GM19438 (cell line): ENCODE data around the gene MLIP.
"Not testable (repeated sequence)": the region's sequence is repeated elsewhere in the genome, so short reads cannot be mapped to it uniquely, and the experiment has no call there.

ENCODE experiments used
- ATAC-seq: cut with Tn5 transposase; IDR thresholded peaks from one replicate; pipeline ENCODE4 v1.9.1; 2021; ENCODE audit warnings: low read depth; ENCODE audit not compliant: unreplicated experiment

MLIP gene

DNA sequence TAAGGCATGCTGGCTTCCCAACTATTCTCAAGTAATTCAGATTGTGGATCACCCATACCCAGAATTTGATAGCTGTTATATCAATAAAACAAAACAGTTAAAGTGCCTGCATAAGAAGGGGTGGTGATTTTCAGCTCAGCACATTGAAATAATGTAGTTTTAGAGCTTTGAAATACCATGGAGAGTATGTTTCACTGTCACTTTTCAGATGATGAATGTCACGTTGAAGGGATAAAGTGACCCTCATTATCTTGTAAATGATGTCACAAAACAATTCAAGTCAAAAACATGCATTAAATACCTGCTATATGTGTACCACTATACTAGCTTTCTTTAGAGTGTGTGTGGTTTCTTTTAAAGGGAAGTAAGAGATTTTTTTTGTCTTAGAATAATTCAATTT, 27.6 kb downstream of the MLIP start:
- ATAC-seq, result no peak

DNA sequence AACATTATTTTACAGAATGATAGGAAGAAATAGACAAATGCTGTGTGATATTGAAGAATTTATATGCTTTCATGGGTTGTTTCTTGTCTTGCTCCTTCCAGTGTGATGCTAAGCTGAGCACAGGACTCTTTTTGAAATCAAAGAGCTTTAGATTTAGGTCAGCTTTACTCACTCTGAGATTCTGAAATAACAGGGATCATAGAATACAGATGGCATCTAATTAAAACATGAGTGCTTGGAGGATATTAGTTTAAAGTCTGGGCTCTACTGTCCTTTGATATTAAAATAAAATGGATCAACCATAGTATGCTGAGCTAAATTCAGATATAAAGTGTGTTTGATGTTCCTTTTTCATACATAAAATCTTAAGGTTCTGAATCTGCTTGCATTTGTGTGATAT, 29.6 kb downstream of the MLIP start:
- ATAC-seq, result no peak

DNA sequence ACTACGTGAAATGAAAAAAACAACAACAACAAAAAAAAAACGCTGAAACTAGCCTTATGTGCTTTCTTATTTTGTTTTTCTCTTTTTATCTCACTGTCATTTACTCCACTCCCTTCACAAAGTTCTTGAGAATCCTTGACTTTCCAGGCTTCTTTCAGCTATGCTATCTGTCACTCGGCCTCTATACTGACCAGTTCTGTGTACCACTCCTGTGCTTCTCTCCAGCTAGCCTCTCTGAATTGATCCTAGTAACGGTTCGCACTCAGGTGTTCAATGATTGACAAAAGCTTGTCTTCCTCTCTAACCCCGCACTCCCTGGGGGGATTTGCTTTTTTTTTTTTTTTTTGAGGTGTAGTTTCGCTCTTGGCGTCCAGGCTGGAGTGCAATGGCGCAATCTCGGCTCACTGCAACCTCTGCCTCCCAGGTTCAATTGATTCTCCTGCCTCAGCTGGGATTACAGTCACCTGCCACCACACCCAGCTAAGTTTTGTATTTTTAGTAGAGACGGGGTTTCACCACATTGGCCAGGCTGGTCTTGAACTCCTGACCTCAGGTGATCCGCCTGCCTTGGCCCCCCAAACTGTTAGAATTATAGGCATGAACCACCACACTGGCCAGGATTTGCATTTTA, 31.8 kb downstream of the MLIP start:
- ATAC-seq, result no peak

DNA sequence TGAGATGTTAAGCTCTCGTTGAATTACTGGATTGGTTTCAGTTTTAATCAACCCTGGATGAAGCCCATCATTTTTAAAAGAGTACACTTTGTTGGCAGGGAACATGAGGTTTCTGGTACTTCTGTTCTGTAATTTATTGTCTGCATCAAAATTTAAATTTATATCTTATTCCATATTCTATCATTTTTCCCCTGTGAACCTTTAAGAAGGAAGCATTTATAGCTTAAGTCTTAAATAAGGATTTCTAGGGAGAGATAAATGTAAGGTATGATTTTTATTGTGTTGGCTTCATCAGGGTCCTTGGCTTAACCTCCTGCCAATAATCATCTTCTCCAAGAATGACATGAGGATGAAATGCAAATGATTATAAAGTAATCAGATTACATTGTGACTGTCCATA, 40.6 kb downstream of the MLIP start:
- ATAC-seq, result no peak

DNA sequence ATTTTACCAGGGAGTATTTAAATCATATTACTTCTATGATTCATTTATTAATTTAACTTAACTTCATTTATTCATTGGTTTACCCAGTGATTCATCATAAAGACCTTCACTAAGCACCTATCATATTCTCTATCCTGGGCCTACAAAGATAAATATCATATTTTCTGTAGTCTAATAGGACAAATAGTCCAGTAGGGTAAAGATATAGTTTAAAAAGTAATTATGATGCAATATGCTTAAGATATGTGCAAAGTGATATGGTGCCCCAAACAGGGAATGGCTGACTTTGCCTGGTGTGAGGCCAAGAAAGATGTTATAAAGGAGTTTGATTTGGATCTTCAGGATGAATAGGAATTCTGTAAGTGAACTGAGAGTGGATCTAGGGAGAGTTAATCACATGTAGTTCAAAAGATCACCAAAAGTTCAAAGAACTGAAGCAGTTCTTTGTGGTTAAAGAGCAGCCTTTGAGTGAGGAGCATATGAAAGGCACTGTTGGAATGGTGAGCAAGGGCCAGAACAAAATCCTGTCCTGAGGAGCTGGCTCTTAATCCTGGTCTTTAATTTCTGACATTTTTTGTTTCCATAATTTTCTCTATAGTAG, 45.5 kb downstream of the MLIP start:
- no peak for ATAC-seq

DNA sequence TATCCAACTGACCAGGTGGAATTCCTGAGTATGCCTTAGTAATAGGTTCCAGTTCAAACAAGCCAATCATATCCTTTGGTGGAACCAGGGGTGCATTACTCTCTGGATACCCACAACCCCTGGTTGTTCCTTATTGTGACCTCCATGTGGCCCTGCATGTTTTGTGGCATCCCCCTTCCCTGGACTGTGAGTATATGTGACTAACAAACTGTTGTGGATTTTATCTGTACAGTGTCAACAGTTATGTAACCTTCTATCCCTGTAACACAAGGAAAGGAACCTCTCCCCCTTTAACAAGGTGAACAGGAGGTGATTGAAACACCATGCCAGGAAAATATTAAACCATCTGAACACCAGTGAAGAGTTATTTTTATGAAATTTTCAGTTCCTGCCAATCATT, 46.2 kb downstream of the MLIP start:
- ATAC-seq, result no peak

DNA sequence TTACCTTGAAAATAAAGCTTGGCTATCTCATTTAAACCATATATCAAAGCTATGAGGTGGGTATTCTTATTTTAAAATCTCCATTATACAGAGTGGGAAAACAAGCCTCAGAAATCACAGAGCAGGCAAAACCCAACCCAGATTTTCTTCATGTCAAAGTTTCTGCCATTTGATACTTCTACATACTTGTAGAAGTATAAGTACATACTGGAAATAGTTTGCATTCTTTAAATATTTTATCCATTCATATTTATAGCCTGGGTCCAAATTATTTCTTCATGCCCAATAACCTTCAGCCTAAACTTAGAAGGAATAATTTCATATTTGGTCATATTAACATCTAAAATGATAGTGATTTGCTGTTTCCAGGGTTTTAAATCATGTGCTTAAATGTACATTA, 61.8 kb downstream of the MLIP start:
- no peak for ATAC-seq

DNA sequence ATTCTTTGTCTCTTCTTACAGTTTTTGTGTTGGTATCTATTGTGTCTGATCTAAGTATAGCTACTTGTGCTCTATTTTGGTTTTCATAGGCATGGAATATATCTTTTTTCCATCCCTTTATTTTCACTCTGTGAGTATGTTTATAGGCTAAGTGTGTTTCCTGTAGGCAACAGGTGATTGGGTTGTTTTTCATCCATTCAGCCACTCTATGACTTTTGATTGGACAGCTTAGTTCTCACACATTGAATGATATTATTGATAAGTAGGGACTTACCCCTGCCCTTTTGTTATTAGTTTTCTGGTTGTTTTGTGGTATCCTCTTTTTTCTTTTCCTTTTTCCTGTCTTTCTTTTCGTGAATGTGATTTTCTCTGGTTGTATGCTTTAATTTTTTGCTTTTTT, 67.9 kb downstream of the MLIP start:
- no peak for ATAC-seq

DNA sequence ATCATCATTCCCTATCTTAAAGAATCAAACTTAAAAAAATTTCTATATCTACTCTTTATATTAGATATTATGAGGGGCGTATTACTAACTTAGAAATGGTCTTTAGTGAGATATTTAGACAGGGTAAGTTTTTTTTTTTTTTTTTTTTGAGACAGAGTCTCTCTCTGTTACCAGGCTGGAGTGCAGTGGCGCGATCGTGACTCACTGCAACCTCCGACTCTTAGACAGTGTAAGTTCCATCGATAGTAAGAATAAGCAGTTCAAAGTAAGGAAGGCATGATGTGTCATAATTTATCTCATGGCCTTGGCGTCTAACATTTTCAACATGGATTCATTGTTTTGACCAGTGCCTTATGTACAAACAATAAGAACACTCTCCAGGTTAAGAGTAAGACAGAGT, 72.4 kb downstream of the MLIP start:
- no peak for ATAC-seq

DNA sequence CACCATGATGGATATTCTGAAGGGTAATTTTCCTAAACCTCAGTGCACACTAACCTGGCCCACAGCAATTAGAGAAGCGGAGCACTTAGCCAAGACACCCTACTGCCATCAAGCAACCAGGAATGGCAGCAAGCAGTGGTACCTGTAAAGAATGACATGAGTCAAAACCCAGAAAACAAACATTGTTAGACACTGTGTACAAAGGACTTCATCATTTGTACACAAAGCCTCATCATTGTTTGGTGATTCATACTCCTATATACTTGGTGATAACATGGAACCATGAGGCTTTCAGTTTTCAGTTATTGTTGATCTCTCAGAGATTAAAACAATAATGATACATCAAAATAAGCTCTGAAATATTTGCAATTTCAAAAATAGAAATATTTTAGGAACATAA, 74.6 kb downstream of the MLIP start:
- ATAC-seq, result no peak

DNA sequence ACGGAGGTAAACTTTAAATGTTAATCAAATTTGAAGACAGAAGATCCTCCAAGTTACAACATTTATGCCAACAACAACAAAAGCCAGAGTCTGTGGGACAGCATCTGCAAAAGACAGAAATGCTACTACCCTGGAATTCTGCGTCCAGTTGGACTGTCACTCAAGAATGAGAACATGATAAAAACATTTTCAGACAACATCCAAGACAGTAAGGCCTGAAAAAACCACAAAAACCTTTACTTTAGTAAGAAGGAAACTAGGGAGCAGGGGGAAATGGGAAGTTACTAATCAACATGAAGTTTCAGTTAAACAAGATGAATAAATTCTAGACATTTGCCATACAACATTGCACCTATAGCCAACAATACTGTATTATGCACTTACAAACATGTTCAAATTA, 77.6 kb downstream of the MLIP start:
- ATAC-seq, result no peak

DNA sequence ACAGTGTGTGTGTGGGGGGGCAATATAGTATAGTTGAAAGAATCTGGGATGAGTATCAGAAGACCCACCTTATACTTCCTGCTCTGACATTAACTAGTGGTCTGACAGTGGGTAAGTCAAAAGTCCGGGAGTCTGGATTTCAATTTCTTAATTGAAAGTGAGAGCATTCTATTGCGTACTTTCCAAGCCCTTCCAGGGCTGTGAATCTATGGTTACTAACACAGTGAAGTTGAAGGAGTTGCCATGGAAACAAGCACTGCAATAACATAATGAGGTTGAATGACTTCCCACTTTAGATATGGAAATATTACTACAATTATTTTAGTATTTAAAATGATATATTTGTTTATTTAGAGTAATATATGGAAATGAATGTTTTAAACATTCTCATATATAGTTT, 80.2 kb downstream of the MLIP start:
- no peak for ATAC-seq

DNA sequence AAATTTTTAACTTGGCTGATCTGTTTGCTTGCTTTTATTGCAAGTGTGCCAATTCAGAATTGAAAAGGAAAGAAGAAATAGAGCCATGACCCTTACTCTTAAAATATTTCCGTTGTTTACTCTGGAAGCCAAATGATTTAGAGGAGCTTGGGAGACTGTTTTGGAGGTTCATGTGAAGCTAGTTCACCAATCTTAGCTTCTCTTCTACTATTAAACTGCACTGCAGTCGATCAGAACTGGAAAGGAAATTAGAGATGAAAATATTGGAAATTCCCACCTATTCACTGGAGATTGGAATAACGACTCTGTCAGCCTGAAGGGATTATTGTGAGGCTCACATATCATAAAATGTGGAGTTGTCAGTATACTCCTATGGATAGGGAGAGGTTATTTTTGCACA, 81.8 kb downstream of the MLIP start:
- ATAC-seq, result no peak

DNA sequence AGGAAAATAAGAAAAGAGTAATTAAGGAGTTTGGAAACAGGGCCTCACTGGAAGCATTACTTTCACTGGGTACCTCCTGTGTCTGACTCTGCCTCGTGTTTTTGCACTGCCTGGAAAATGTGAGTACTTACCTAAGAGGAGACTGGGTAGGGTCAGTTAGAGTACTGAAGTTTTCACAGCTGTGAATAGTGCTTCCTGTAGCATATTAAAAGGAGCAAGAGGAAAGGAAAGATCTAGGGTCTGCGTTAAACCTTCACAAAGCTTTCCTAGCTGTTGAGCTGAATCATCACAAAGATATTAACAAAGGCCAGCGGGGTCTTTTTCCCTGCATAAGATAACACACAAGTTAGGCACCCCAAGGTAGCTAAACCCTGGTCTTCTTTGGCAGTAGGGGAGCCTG, 82.3 kb downstream of the MLIP start:
- no peak for ATAC-seq

DNA sequence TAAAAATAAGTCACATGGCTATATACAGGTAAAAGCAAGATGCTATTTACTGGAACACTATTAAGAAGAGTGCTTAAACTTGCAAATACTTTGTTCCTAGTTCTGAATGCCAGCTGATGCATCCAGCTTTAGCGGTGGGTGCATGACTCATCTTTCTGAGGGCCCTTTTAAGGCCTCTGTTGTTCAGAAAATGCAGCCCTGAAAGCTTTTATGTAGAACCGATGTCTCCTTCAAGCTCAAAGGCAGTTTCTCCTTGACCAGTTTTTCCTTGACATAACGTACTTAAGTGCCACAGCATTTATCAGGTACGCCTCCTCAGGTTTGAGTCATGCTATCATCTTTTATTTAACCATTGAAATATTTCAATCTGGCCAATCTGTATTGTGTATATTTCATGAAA, 82.8 kb downstream of the MLIP start:
- ATAC-seq, result no peak

DNA sequence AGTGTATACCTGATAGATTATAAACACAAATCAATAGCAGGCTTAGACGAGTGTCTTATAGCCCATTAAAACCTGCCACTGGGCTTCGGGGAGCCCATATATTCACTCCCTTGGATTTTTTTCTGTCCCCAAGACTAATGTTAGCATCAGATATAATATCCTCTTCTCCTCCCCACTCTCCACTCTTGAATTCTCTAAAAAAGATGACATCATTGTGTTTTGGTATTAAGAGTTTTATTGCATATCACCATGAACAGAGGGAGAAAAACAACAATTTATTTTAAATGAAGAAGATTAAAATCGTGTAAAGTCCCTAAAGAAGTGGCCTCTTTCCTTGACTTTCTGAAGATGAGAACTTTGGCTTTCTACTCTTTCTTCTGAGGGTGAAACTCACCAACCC, 84.4 kb downstream of the MLIP start:
- ATAC-seq, result no peak

DNA sequence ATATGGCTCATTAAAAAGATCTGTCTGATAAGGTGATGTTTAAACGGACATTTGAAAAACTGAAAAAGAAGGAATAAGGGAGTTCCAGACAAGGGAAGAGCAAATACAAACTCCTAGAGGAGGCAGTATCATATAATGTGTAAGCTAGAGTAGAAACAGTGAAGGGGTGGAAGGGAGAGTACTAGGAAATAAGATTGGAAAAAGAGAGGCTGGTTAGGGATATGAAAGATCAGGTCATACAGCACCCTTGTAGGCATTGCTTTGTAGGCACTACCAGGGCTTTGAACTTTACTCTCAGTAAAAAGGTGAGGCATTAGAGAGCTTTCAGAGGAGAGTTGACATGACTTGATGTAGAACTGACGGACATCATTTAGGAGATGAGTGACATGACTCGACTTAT, 85.7 kb downstream of the MLIP start:
- no peak for ATAC-seq

DNA sequence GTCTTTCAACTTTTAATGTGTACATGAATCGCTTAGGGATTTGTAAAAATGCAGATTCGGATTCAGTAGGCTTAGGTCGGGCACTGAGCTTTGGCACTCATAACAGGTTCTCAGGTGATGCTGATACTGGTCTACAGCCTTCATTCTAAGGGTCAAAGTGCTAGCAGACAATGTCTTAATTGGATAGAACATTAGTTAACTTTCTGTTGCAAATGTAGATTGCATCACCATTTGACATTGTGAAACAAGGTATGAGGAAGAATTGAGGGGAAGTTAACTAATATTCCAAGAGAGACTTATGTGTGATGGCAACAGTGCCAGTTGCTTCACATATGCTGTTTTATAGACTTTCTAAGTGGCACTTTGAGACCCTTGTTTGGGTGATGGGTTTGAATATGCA, 86.9 kb downstream of the MLIP start:
- no peak for ATAC-seq

DNA sequence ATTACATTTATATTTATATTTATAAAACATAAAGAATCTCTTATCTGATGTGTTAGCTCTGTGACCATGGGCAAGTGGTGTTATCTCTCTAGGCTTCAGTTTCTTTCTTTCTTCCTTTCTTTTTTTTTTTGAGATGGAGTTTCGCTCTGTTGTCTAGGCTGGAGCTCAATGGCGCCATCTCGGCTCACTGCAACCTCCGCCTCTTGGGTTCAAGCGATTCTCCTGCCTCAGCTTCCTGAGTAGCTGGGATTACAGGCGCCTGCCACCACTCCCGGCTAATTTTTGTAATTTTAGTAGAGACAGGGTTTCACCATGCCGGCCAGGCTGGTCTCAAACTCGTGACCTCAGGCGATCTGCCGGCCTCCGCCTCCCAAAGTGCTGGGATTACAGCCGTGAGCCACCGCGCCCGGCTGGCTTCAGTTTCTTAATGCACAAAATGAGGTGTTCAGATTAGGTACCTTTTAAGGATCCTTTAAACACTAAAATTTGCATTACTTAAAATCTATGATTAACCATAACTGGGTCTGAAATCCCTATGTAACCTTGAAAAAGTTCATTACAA, 92.3 kb downstream of the MLIP start:
- not testable (repeated sequence) for ATAC-seq

DNA sequence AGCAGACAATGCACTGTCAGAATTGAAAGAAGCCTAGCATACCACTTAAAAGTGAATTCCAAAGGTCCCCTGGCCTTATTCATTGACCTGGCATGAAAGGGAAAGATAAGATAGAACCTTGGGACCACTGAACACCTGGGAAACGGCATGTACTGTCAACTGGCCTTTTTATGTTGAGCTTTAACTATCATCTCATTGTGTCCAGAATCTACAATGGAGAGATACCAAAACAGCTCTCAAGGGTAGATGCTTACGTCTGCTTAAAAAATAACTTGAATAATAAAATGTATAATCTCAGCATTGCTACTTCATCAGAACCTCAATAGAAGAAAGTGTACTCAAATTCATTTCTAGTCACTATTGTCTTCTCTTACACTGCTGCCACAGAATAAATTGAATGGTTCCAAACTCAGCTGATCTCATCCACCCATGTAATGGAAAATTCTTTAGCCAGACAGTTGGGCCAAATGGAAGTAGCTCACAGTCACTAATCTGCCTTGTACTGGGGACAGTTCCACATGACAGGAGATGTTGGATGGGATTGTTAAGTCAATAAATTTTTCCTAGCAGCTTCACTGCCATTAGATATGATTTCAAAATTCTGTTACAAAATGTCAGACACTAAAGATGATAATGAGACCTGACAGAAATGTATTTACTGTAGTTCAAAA, 93.8 kb downstream of the MLIP start:
- ATAC-seq, result no peak

DNA sequence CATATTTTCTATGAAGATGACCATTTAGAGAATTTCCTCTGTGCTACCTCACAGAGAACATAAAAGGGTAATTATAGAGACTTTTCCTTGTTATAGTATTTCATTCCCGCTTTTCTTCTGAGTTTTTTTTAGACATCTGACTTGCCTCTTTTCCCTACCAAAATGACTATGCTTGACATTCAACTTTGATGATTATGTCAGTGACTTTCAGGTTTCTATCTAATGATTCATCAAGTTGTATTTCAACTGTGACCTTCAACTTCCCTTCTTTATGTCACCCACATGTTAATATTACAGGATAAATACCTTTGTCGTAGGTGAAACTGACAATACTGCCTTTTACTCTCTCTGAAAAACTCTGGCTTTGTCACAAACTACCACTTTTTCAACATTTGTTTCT, 95.3 kb downstream of the MLIP start:
- ATAC-seq, result no peak

DNA sequence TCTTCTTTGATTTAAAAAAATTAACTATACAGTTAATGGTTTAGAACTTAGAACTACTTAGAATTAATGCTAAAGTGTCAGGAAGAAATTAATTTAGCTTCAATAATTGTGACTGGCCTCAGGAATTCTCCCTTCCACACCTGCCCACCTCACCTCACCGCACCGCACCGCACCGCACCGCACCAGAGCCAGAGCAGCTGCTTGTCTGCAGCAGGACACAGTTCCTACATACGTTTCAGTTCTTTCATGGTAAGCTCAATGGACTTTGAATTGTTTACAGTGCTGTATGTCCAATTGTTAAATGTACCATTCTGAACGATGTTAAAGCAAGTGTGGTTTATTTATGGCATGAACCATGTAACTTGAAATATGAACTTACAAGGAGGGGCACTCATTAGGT, 98.7 kb downstream of the MLIP start:
- ATAC-seq, result not testable (repeated sequence)
